ENCODE data around the gene C10orf90.

GRCh38 chr10:126425489-126426065 is 244.9 kb downstream of the C10orf90 start:
- no peak for TF ChIP-seq EZH2phosphoT487 (conservative IDR thresholded peaks at IDR 0.05; ENCODE audit: low read length)
- no peak for TF ChIP-seq CTCF (IDR thresholded peaks at IDR 0.05; ENCODE audit: insufficient read depth, low read length, poor library complexity, severe bottlenecking)

Measured in SU-DHL-6 (cell line).